ENCODE results near the gene LRRC8B.
"Not testable (repeated sequence)": the region's sequence is repeated elsewhere in the genome, so short reads cannot be mapped to it uniquely, and the experiment has no call there.

The LRRC8B gene

GRCh38 chr1:89525169-89525855 lies 683 bp downstream of the LRRC8B start:
- no peak for DNase-seq

- no peak for DNase-seq
These were observed 2.6 kb downstream of the LRRC8B start for GRCh38 chr1:89527256-89527655.

- no peak for DNase-seq
These were observed 3.2 kb downstream of the LRRC8B start for GRCh38 chr1:89527750-89528381.

GRCh38 chr1:89528382-89528780 lies 3.8 kb downstream of the LRRC8B start:
- no peak for DNase-seq

GRCh38 chr1:89529196-89529595 lies 4.6 kb downstream of the LRRC8B start:
- DNase-seq = no peak

GRCh38 chr1:89530444-89531089 lies 5.9 kb downstream of the LRRC8B start:
- DNase-seq = no peak

- no peak for DNase-seq
These were observed 7.0 kb downstream of the LRRC8B start for GRCh38 chr1:89531480-89532139.

GRCh38 chr1:89532228-89532627 lies 7.6 kb downstream of the LRRC8B start:
- DNase-seq = no peak

- no peak for DNase-seq
These were observed 8.2 kb downstream of the LRRC8B start for GRCh38 chr1:89532866-89533265.

GRCh38 chr1:89535537-89535936 lies 10.9 kb downstream of the LRRC8B start:
- no peak for DNase-seq

- no peak for DNase-seq
These were observed 12.1 kb downstream of the LRRC8B start for GRCh38 chr1:89536555-89537341.

- DNase-seq = no peak
These were observed 13.7 kb downstream of the LRRC8B start for GRCh38 chr1:89538361-89538760.

GRCh38 chr1:89539128-89539527 lies 14.5 kb downstream of the LRRC8B start:
- no peak for DNase-seq

GRCh38 chr1:89540406-89540970 lies 15.9 kb downstream of the LRRC8B start:
- DNase-seq = no peak

- DNase-seq = no peak
These were observed 17.7 kb downstream of the LRRC8B start for GRCh38 chr1:89542345-89542744.

- not testable (repeated sequence) for DNase-seq
These were observed 19.0 kb downstream of the LRRC8B start for GRCh38 chr1:89543632-89544031.

GRCh38 chr1:89545264-89546038 lies 20.8 kb downstream of the LRRC8B start:
- no peak for DNase-seq

GRCh38 chr1:89546082-89546889 lies 21.7 kb downstream of the LRRC8B start:
- DNase-seq = no peak

- no peak for DNase-seq
These were observed 22.4 kb downstream of the LRRC8B start for GRCh38 chr1:89546934-89547562.

- peak; percentile 88 for DNase-seq
These were observed 23.0 kb downstream of the LRRC8B start for GRCh38 chr1:89547563-89548116.

All from NCI-H2029 (cell line).